Liver (tissue), 2 donors: Measurements from ENCODE around the gene CHMP1A.

ENCODE experiments used
- TF ChIP-seq, protein P1 (sequence below): IDR thresholded peaks from 2 replicates; pipeline ENCODE4 v1.6.1; 2016; ENCODE audit warnings: antibody characterized with exemption
- TF ChIP-seq, protein P2 (sequence below): fragments of 150-350 bp; IDR thresholded peaks from 2 replicates; pipeline ENCODE4 v1.5.1; 2017; ENCODE audit warnings: improper control_type of control experiment, low read depth, low read length; ENCODE audit not compliant: missing input control
- donor health status: healthy.

DNA sequence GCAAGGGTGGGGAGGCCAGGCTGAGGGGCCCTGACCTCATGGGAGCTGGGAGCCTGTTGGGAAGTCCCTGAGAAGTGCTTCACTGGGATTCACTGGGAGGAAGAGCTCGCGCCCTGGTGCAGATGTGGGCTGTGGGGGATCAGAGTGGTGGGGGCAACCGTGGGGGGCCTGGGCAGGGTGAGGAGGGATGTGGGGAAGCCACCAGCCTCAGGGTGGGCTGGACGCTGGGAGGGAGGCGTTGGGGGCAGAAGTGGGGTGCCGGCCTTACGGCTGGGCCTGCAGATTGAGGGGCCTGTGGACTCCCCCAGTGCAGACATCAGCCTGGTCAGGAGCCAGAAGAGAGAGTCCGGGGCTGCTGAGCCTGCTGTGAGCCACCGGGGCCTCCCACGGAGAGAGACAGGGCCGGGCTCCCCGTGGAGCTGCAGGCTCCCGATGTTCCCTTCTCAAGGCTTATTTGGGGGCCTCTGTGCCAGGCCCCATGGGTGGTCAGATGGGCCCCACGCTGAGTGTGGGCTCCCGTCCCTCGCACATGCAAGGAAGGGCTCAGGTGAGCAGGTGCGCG is 36.3 kb downstream of the CHMP1A start:
- TF ChIP-seq, protein P1, sequence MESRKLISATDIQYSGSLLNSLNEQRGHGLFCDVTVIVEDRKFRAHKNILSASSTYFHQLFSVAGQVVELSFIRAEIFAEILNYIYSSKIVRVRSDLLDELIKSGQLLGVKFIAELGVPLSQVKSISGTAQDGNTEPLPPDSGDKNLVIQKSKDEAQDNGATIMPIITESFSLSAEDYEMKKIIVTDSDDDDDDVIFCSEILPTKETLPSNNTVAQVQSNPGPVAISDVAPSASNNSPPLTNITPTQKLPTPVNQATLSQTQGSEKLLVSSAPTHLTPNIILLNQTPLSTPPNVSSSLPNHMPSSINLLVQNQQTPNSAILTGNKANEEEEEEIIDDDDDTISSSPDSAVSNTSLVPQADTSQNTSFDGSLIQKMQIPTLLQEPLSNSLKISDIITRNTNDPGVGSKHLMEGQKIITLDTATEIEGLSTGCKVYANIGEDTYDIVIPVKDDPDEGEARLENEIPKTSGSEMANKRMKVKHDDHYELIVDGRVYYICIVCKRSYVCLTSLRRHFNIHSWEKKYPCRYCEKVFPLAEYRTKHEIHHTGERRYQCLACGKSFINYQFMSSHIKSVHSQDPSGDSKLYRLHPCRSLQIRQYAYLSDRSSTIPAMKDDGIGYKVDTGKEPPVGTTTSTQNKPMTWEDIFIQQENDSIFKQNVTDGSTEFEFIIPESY = no peak
- TF ChIP-seq, protein P2, sequence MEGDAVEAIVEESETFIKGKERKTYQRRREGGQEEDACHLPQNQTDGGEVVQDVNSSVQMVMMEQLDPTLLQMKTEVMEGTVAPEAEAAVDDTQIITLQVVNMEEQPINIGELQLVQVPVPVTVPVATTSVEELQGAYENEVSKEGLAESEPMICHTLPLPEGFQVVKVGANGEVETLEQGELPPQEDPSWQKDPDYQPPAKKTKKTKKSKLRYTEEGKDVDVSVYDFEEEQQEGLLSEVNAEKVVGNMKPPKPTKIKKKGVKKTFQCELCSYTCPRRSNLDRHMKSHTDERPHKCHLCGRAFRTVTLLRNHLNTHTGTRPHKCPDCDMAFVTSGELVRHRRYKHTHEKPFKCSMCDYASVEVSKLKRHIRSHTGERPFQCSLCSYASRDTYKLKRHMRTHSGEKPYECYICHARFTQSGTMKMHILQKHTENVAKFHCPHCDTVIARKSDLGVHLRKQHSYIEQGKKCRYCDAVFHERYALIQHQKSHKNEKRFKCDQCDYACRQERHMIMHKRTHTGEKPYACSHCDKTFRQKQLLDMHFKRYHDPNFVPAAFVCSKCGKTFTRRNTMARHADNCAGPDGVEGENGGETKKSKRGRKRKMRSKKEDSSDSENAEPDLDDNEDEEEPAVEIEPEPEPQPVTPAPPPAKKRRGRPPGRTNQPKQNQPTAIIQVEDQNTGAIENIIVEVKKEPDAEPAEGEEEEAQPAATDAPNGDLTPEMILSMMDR = no peak
